ENCODE results near the gene KRTAP19-7.

DNA sequence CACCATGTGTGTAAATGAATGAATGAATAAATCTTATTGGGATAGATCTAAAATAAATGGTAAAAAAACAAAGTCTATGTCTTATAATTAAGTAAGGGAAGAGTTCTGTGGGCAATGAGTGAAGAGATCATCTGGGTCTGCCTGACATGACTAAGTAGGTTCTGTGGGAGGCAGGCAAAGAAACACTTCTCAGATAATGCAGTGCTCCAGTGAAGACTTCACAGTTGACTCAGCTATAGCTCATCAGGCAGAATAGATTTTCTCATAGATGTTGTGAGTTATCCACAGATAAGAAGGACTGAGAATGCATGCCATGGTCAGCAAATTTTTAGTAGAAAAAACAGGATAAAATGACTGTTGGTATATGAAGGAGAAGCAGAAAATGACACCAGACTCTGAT, 16.7 kb upstream of the KRTAP19-7 start:
- TF ChIP-seq, protein P1, sequence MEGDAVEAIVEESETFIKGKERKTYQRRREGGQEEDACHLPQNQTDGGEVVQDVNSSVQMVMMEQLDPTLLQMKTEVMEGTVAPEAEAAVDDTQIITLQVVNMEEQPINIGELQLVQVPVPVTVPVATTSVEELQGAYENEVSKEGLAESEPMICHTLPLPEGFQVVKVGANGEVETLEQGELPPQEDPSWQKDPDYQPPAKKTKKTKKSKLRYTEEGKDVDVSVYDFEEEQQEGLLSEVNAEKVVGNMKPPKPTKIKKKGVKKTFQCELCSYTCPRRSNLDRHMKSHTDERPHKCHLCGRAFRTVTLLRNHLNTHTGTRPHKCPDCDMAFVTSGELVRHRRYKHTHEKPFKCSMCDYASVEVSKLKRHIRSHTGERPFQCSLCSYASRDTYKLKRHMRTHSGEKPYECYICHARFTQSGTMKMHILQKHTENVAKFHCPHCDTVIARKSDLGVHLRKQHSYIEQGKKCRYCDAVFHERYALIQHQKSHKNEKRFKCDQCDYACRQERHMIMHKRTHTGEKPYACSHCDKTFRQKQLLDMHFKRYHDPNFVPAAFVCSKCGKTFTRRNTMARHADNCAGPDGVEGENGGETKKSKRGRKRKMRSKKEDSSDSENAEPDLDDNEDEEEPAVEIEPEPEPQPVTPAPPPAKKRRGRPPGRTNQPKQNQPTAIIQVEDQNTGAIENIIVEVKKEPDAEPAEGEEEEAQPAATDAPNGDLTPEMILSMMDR (IDR thresholded peaks at IDR 0.05; ENCODE audit: poor library complexity), result no peak
- TF ChIP-seq EZH2 (IDR thresholded peaks at IDR 0.05; ENCODE audit: borderline replicate concordance) (no peak), EZH2phosphoT487 (IDR thresholded peaks at IDR 0.05; ENCODE audit: low read depth, severe bottlenecking, unreplicated experiment) (no peak)

Measured in hepatocyte (in vitro differentiated cells).